HG02840 (cell line): ENCODE results near the gene ASH1L.
"Not testable (repeated sequence)": the region's sequence is repeated elsewhere in the genome, so short reads cannot be mapped to it uniquely, and the experiment has no call there.

Experiments
- ATAC-seq: cut with Tn5 transposase; IDR thresholded peaks from one replicate; pipeline ENCODE4 v1.9.1; 2021; ENCODE audit warnings: mild to moderate bottlenecking, moderate library complexity, moderate number of reproducible peaks; ENCODE audit not compliant: unreplicated experiment, low FRiP score

The ASH1L gene

GRCh38 chr1:155504207-155504606 lies 58.4 kb downstream of the ASH1L start:
- no peak for ATAC-seq

- ATAC-seq, result no peak
These were observed 62.5 kb downstream of the ASH1L start for GRCh38 chr1:155499953-155500639.

GRCh38 chr1:155499263-155499662 lies 63.3 kb downstream of the ASH1L start:
- no peak for ATAC-seq

GRCh38 chr1:155493595-155493994 lies 69.0 kb downstream of the ASH1L start:
- not testable (repeated sequence) for ATAC-seq

- not testable (repeated sequence) for ATAC-seq
These were observed 74.2 kb downstream of the ASH1L start for GRCh38 chr1:155488419-155488818.

GRCh38 chr1:155487541-155487940 lies 75.1 kb downstream of the ASH1L start:
- ATAC-seq, result no peak

- ATAC-seq, result not testable (repeated sequence)
These were observed 75.7 kb downstream of the ASH1L start for GRCh38 chr1:155486952-155487351.

- no peak for ATAC-seq
These were observed 76.7 kb downstream of the ASH1L start for GRCh38 chr1:155485945-155486344.

- ATAC-seq, result no peak
These were observed 77.4 kb downstream of the ASH1L start for GRCh38 chr1:155485222-155485621.

GRCh38 chr1:155481741-155482241 lies 80.8 kb downstream of the ASH1L start:
- no peak for ATAC-seq

GRCh38 chr1:155479205-155479604 lies 83.4 kb downstream of the ASH1L start:
- no peak for ATAC-seq

- no peak for ATAC-seq
These were observed 84.2 kb downstream of the ASH1L start for GRCh38 chr1:155478270-155478852.

GRCh38 chr1:155474146-155474545 lies 88.5 kb downstream of the ASH1L start:
- ATAC-seq, result no peak

GRCh38 chr1:155473151-155473821 lies 89.3 kb downstream of the ASH1L start:
- ATAC-seq, result no peak

- ATAC-seq, result no peak
These were observed 90.0 kb downstream of the ASH1L start for GRCh38 chr1:155472491-155473083.

- no peak for ATAC-seq
These were observed 90.7 kb downstream of the ASH1L start for GRCh38 chr1:155471891-155472290.

- ATAC-seq, result no peak
These were observed 91.6 kb downstream of the ASH1L start for GRCh38 chr1:155471026-155471425.

- no peak for ATAC-seq
These were observed 95.6 kb downstream of the ASH1L start for GRCh38 chr1:155466996-155467395.

- no peak for ATAC-seq
These were observed 96.0 kb downstream of the ASH1L start for GRCh38 chr1:155466617-155466972.

- no peak for ATAC-seq
These were observed 98.5 kb downstream of the ASH1L start for GRCh38 chr1:155463865-155464650.
